HG03442 (cell line): ENCODE data around the gene JMY.
"Not testable (repeated sequence)": the region's sequence is repeated elsewhere in the genome, so short reads cannot be mapped to it uniquely, and the experiment has no call there.

Source experiments
- ATAC-seq: cut with Tn5 transposase; IDR thresholded peaks from one replicate; pipeline ENCODE4 v1.9.1; 2021; ENCODE audit warnings: mild to moderate bottlenecking, moderate library complexity; ENCODE audit not compliant: unreplicated experiment

Gene JMY

DNA sequence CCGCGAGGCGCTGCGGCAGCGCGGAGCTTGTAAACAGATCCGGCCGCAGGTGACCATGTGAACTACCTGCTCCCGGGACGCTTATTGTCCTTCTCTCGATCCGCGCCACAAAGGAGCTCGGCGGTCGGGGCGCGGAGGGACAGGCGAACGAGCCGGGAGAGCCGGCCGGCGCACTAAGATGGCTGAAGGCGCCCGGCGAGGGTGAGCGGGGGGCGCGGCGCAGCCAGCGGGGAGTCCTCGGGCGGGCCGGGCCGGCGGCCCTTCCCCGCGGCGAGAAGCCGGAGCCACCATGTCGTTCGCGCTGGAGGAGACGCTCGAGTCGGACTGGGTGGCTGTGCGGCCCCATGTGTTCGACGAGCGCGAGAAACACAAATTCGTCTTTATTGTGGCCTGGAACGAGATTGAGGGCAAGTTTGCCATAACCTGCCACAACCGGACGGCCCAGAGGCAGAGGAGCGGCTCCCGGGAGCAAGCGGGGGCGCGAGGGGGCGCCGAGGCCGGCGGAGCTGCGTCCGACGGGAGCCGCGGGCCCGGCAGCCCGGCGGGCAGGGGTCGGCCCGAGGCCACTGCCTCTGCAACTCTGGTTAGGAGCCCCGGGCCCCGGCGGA, 535 bp downstream of the JMY start:
- ATAC-seq, result peak; percentile 23

DNA sequence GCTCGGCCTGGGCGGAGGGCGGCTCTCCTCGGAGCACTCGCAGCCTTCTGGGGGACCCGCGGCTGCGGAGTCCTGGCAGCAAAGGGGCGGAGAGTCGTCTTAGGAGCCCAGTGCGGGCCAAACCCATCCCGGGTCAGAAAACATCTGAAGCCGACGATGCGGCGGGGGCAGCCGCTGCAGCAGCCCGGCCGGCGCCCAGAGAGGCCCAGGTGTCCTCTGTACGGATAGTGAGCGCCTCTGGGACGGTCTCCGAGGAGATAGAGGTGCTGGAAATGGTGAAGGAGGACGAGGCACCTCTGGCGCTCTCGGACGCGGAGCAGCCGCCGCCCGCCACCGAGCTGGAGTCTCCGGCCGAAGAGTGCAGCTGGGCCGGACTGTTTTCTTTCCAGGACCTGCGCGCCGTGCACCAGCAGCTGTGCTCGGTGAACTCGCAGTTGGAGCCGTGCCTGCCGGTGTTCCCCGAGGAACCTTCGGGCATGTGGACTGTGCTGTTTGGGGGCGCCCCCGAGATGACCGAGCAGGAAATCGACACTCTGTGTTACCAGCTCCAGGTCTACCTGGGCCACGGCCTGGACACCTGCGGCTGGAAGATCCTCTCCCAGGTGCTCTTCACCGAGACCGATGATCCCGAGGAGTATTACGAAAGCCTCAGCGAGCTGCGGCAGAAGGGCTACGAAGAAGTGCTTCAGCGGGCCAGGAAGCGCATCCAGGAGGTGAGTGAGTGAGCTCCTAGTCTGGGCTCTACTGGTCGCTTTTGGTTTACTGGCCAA, 1.2 kb downstream of the JMY start:
- no peak for ATAC-seq

DNA sequence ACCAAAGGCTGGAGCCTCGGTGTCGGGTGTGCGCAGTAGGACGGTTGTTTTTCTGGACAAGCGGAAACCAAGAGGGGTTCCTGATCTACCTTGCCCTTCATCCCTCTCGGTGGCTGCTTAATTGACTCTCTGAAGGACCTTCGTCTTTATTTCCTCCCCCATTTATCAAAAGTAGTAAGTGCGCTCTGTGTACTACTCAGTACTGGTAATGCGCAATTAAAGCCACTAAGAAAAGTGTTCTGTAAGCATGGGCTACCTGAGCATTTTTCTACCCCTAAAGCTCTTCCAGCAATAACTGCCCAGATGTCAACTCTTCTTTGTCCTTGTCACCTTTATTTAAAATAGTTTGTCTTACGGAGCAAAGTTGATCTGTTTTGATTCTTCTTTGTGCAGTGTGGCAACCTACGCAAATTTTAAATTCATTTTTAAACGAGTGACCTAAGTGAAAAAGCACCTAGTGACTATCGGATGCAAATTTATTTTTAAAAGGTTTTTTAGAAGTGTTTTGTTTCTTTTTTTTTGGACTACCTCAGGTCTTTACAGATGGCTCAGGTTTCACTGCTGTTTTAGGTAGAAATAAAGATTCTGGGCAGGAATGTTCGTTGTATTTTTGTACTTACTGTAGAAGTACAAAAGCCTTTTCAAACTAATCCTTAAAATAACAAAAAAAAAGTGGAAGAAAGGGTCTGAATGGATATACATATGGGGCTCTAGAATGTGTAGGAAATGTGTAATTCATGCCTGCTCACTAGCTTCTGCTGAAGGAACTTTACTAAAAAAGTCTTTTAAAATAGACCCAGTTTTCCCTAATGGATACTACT, 2.0 kb downstream of the JMY start:
- ATAC-seq, result no peak

DNA sequence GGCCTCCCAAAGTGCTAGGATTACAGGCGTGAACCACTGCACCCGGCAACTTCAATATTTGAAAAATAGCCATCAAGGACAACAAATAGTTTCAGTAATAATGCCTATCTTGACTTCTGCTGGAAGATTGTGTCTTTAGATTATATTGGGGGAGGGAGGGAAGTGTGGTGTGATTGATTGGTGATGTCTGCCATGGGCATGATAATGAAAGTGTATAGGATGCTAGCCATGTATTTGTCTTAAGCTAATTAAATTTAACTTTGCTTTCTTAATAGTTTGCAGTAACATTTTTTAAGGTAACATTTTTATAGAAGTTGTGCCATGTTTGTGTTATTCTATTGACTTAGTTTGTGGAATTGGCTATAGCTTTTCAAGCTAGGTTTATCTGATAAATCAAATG, 4.6 kb downstream of the JMY start:
- ATAC-seq, result no peak

DNA sequence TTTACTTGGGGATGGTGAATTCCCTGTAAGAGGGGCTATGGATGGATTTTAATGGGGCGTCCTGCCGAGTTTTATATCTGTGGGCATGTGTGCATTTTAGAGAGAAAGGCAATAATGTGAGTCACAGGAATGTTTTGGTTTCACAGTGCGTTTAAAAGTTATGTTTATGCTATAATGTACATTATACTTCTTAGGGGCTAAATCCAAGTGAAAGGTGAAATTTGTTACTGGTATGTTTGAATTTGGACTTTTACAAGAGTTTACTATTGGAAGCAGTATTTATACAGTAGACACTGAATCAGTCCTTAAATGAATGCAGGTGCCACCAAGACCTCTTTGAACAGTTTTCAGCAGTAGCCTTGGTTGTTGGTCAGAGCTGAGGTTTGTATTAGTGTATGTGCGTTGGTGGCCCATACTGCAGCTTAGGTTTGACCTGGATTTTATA, 5.6 kb downstream of the JMY start:
- ATAC-seq, result no peak

DNA sequence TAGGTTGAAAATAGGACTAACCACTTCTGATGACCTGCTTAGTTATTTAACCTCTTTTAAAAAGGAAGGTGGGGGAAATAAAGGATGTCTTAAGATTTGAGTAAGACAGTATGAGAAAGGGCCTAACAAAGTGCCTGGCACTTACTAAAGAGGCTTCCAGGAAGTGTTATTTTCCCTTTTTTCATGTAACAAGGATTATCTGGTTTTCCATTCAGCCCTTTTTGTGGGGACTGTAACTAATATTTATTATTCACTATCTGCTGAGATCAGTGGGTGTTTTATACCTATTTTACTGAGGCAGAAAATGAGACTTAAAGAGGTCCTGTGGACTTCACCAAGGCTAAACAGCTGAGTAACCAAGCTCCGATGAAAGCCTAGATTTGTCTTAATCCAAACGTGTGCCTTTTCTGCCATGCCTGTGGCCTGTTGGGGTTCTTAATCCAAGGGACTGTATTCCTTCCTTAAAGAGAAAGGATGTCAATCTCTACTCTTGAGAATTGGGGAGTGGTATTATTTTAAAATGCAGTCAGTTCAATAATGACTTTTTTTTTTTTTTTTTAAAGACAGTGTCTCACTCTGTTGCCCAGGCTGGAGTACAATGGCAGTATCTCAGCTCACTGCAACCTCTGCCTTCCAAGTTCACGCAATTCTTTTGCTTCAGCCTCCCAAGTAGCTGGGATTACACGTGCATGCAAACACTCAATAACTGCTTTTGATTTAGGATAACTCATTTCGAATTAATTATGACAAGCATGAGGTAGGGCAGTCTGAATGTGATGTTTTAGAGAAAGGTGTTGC, 6.5 kb downstream of the JMY start:
- ATAC-seq, result no peak

DNA sequence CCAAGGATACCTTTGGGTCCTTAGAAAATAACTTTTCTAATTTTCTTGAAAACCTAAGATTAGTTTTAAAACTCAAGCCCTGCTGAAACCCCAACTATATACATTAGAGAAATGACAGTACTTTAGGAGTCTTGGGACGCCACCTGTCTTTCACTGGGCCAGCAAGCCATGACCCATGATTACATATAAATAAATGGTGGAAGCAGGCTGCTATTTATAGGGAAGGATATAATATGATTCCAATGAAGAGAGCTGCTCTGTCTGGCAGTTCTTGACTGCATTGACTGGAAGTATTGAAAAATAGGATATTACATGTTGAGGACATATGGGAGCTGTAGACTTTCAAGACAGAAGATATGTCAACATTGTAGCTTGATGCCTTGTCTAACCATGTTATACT, 7.3 kb downstream of the JMY start:
- no peak for ATAC-seq

DNA sequence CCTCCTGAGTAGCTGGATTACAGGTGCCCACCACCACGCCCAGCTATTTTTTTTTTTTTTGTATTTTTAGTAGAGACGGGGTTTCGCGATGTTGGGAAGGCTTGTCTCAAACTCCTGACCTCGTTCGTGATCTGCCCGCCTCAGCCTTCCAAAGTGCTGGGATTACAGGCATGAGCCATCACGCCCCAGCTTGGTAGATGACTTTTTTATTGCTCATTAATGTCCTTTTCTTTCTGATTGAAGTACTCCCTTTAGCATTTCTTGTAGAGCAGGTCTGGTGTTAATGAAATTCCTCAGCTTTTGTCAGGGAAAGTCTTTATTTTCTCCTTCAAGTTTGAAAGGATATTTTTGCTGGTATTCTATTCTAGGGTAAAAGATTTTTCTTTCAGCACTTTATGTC, 18.1 kb downstream of the JMY start:
- ATAC-seq, result not testable (repeated sequence)

DNA sequence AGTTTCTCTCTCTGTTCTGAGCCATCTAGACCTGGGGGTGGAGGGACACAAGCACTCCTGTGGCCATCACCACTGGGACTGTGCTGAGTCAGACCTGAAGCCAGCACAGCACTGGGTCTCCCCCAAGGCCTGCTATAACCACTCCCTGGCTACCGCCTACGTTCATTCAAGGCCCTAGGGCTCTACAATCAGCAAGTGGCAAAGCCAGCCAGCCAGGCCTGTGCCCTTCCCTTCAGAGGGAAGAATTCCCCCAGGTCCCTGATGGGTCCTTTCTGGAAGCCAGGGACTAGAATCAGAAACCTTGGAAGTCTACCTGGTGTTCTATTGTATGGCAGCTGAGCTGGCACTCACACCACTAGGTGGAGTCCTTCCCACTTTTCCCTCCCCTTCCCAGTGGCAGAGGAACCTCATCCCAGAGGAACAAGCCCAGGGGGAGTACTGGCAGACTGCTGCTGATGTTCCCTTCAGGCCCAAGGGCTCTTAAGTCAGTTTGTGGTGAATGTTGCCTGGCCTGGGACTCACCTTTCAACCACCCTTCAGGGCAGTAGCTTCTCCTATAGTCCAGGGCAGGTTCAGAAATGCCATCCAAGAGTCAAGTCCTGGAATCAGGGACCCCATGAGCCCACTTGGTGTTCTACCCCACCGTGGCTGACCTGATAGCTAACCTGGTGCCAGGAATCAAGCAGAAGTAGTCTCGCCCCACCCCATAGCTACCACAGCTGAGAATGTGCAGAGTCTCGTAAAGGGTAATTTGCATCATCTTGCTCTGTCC, 20.0 kb downstream of the JMY start:
- peak; percentile 84 for ATAC-seq

DNA sequence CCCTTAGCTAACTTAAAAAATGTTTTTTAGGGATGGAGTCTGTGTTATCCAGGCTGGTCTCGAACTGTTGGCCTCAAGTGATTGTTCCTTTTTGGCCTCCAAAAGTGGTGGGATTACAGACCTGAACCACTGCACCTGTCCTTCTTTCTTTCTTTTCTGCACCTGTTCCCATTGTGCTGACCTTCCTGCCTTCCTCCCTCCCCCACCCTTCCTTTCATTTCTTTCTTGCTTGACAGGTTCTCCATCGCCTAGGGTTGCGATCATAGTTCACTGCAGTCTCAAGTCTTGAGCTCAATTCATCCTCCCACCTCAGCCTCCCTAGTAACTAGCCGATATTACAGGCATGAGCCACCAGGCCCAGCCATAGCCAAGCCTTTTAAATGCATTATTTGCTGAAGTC, 20.6 kb downstream of the JMY start:
- ATAC-seq, result no peak

DNA sequence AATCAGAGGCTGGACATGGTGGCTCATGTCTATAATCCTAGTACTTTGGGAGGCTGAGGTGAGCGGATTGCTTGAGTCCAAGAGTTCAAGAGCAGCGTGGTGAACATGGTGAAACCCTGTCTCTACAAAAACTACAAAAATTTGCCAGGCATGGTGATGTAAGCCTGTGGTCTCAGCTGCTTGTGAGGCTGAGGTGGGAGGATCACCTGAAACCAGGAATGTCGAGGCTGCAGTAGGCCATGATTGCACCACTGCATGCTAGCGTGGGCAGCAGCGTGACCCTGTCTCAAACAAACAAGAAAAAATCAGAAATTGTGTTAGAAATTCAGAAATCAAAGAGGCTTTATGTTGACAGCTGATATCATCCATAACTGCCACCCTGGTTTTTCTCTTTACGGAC, 21.4 kb downstream of the JMY start:
- no peak for ATAC-seq

DNA sequence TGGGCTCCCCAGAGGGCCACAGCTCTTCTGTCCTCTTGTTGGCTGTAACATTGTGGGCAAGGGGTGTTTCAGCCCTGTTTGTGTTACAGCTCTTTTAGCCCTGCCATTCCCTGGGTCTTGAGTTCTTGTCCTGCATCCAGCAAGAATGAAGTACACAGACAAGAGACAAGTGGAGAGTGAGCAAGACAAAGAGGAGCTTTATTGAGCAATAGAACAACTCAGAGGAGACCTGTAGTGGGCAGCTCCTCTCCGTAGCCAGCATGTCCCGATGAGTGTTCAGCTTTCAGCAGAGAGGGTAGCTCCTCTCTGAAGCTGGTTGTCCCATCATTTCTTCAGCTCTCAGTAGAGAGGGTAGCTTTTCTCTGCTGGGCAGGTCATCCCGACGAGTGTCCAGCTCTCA, 22.9 kb downstream of the JMY start:
- no peak for ATAC-seq

DNA sequence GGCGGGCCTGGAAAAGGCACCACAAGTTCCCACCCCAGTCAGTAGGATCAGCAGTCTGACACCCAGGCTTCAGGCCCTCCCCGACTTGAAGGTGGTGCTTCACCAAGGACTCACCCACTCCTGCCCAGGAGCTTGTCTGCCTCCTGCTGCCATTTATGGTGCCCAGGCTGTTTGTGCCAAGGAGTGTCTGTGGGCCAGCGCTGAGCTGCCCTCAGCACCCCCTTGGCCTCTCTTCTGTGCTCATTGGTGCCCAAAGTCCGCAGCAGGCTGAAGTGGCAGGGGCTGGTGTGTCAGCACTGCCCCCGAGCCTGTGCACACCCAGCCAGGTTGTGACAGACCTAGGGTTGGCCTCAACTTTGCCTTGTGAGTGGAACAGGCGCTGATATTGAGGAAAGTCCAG, 23.5 kb downstream of the JMY start:
- ATAC-seq, result no peak

DNA sequence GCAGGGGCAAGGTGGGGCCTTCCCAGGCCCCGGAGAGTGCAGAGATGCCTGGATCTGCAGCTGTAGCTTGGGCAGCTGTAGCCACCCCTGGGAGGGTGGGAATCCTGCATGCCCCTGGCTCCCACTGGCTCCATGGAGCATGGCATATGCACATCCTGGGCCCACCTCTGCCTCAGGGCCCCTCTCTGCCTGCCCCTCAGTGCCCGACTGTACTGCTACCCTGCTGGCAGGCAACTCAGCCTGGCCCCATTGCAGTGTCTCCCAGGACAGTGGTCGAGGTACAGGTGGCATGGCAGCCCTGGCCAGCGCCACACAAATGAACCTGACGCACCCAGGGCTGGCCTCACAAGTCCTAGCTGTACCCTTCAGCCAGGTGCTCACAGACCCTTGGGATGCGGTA, 23.9 kb downstream of the JMY start:
- no peak for ATAC-seq

DNA sequence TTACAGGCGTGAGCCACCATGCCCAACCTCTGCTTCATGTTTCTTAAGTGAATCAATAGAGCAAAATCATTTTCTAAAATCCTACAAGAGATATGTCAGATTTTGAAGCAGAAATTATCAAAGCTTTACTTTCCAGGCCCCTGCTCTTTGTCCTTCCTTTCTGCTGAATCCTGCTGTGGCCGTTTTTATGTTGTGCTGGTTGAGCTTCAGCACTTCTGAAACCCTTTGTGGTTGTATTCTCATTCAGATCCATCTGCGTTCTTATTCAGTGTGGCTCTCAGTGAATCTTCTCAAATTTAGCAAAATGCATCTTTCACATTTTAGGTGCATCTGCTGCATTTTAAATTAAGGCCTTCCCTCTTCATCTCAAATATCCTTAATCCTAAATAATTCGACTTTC, 26.0 kb downstream of the JMY start:
- no peak for ATAC-seq

DNA sequence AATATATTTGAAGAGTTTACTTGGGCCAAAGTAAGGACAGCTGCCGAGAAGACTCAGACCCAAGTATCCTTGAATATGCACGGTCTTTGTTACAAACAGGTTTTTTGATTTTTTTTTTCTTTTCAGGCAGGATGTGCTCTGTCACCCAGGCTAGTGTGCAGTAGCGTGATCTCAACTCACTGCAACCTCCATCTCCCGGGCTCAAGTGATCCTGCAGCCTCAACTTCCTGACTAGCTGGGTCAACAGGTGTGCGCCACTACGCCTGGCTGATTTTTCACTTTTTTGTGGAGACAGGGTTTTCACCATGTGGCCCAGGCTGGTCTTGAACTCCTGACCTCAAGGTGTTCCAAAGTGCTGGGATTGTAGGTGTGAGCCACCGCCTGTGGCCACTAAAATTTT, 27.4 kb downstream of the JMY start:
- no peak for ATAC-seq

DNA sequence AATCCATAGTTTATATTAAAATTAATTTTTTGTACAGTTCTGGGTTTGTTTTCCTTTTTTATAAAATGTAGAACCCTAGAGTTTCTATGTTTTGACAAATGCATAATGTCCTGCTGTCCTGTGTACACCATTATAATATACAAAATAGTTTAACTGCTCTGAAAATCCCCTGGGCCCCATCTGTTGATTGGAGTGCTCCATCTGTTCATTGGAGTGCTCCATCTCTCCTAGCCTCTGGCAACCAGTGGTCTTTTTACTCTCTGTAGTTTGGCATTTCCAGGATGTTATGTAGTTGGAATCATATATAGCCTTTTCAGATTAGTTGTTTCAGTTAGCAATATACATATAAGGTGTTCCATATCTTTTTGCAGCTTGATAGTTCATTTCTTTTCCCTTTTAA, 31.2 kb downstream of the JMY start:
- no peak for ATAC-seq

DNA sequence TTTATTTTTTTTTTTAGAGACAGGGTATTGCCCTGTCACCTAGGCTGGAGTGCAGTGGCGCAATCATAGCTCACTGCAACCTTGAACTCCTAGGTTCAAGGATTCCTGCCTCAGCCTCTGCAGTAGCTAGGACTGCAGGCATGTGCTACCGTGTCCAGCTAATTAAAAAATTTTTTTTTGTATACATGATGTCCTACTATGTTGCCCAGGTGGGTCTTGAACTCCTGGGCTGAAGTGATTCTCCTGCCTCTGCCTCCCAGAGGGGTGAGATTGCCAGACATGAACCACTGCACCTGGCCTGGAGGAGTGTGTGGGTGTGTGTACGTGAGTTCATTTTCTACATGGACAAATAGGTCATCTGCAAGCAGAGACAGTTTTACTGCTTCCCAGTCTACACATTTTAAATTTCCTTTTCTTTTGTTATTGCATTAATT, 33.8 kb downstream of the JMY start:
- ATAC-seq, result no peak

DNA sequence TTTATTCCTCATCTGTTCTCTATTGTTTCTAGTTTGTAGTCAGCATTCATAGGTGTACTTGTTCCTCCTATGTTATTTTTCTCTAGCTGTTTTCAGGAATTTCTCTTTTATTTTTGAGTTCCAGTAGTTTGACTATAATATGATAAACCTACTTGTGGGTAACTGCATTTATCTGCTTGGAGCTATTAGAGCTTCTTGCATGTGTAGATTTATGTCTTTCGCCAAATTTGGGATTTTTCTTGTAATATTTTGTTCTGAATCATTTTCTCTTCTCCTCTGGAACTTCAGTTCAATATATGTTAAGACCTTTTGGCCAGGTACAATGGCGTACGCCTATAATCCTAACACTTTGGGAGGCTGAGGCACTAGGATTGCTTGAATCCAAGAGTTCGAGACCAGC, 37.4 kb downstream of the JMY start:
- ATAC-seq, result no peak

DNA sequence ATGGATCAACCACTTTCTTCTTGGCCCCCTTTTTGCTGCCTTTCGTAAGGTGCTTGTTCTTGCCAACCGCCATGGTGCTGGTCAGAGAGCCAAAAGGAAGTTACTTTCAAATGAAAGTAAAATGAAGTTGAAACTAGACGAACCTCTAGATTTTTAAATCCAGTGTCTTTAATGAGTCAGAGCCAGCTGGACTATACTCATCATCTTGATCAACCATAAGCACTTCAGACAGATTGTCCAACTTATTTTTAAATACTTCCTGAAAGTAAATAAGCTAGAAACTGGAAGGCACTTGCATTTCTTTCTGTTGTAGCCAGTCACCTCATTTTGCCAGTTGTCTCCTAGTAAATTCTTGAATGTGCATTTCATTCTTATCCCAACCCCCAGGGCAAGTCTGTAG, 48.9 kb downstream of the JMY start:
- ATAC-seq, result no peak
